AG04449 (cell line): ENCODE measurements around the gene SNRPD2.

Experiments
- CTCF ChIA-PET: fragments of 350-600 bp; formaldehyde crosslinking; extraction: SDS; loops from one replicate; lab custom pipeline; 2021; ENCODE audit warnings: antibody characterized with exemption; lab: Yijun Ruan, JAX
- POLR2A ChIA-PET: fragments of 400-600, 350-600 bp; formaldehyde crosslinking; extraction: SDS; loops from one replicate; lab custom pipeline; 2020; ENCODE audit warnings: antibody characterized with exemption, inconsistent platforms; lab: Yijun Ruan, JAX
- DNase-seq: peaks from one replicate; pipeline ENCODE4 v3.0.0-alpha.2; 2010; ENCODE audit warnings: low read depth, low spot score
- H3K4me3 ChIP-seq: 2 replicates; pipeline ENCODE4 v1.5.1; 2011; ENCODE audit warnings: low read depth, mild to moderate bottlenecking, control low read depth, low read length
- TF ChIP-seq, protein P1 (sequence below): IDR thresholded peaks from one replicate; pipeline ENCODE4 v1.5.1; 2011; ENCODE audit warnings: mild to moderate bottlenecking, moderate library complexity, low read length, control low read depth, inconsistent platforms; ENCODE audit not compliant: insufficient read depth; ENCODE audit errors: missing control alignments

SNRPD2 gene

DNA sequence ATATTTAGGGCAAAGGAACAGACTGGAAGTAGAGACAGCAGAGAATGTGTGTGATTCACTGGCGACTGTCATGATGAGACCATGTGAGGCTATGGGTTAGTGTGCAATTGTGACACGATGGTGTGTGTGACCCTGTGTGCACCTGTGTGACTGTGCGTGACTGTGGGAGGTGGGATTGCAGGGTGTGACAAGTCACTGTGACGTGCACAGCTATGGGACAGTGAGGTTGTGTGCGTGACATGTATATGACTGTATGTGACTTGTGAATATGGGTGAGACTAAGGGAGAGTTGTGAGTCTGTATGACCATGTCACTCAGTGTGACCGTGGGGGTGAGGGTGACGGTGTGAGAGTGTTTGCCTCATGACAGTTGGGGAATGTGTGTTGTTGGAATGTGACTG is 27.2 kb downstream of the SNRPD2 start:
- ChIA-PET CTCF (no interaction called here), POLR2A (no interaction called here)
- H3K4me3 ChIP-seq: no peak overlapping the region
- TF ChIP-seq, protein P1, sequence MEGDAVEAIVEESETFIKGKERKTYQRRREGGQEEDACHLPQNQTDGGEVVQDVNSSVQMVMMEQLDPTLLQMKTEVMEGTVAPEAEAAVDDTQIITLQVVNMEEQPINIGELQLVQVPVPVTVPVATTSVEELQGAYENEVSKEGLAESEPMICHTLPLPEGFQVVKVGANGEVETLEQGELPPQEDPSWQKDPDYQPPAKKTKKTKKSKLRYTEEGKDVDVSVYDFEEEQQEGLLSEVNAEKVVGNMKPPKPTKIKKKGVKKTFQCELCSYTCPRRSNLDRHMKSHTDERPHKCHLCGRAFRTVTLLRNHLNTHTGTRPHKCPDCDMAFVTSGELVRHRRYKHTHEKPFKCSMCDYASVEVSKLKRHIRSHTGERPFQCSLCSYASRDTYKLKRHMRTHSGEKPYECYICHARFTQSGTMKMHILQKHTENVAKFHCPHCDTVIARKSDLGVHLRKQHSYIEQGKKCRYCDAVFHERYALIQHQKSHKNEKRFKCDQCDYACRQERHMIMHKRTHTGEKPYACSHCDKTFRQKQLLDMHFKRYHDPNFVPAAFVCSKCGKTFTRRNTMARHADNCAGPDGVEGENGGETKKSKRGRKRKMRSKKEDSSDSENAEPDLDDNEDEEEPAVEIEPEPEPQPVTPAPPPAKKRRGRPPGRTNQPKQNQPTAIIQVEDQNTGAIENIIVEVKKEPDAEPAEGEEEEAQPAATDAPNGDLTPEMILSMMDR: no peak
- DNase-seq: no peak

- CTCF ChIA-PET: no interaction called here
- H3K4me3 ChIP-seq: no peak overlapping the region
- POLR2A ChIA-PET: no interaction called here
- TF ChIP-seq, protein P1: no peak
- DNase-seq: no peak
These were observed 28.0 kb downstream of the SNRPD2 start for GRCh38 chr19:45663800-45664199.

GRCh38 chr19:45660636-45661035 is 31.1 kb downstream of the SNRPD2 start:
- TF ChIP-seq, protein P1: no peak
- ChIA-PET CTCF (interaction anchor here (1.4 to 1.9 kb wide), 4 partner anchors 8 to 19 kb away, joined by 3 to 7 read pairs (median 4); no protein-coding TSS in a partner anchor), POLR2A (no interaction called here)
- H3K4me3 ChIP-seq: no peak overlapping the region
- DNase-seq: no peak

DNA sequence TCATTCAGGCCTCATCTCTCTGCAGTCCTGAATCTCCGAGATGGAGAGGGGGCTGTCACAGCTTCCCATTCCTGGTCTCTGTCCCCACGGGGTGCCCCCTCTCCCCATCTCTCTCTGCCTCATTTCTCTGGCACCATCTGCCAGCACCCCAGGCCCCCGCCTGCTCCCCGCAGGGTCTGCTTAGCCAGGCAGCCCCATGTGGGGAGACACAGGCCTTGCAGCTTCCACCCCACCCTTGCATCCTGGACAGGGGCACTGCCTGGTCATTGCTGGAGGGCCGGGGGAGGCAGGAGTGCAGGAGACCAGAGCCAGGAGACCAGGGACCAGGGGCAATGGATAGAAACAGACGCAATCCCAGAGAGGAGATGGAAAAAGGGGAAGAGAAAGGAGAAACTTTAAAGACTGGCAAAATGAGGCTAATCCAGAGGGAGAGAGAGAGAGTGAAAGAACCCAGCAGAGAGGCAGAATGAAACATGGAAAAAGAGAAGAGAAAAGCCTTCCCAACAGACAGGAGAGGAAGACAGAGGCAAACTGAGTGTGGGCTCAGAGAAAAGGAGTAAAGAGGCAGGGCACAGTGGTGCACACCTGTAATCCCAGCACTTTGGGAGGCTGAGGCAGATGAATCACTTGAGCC is 32.5 kb downstream of the SNRPD2 start:
- CTCF ChIA-PET: no interaction called here
- TF ChIP-seq, protein P1: no peak
- DNase-seq: no peak
- H3K4me3 ChIP-seq: no peak overlapping the region
- POLR2A ChIA-PET: no interaction called here

- H3K4me3 ChIP-seq: no peak overlapping the region
- TF ChIP-seq, protein P1: no peak
- ChIA-PET POLR2A (no interaction called here), CTCF (interaction anchor here (0.7 to 1.9 kb wide), 2 partner anchors 20 to 24 kb away, joined by 3 to 5 read pairs; no protein-coding TSS in a partner anchor)
- DNase-seq: no peak
These were observed 34.1 kb downstream of the SNRPD2 start for GRCh38 chr19:45657520-45658167.

- CTCF ChIA-PET: interaction anchor here (1.2 kb wide), 1 partner anchor 13 kb away, joined by 3 read pairs; no protein-coding TSS in a partner anchor
These were observed 36.7 kb downstream of the SNRPD2 start for GRCh38 chr19:45655073-45655472.

More at GRCh38 chr19:45655073-45655472, 36.7 kb downstream of the SNRPD2 start:
- POLR2A ChIA-PET: no interaction called here
- TF ChIP-seq, protein P1: no peak
- no peak for DNase-seq
- no peak overlapping the region for H3K4me3 ChIP-seq
